Islet precursor cell (in vitro differentiated cells): ENCODE measurements around the gene RORB.
A peak's percentile ranks its signal among the peaks of the same experiment; 100 is the strongest.

Experiments used
- DNase-seq: peaks from one replicate; pipeline ENCODE4 v3.0.0-alpha.2; 2018

Gene RORB

GRCh38 chr9:74496819-74497747 is at the start of gene RORB:
RORB (plus strand) TSS chr9:74497335; CDS start chr9:74497977, 642 bp downstream.
- DNase-seq = peak; percentile 89

GRCh38 chr9:74447451-74448193 is 49.5 kb upstream of the RORB start:
- no peak for DNase-seq

GRCh38 chr9:74449060-74449459 is 48.1 kb upstream of the RORB start:
- no peak for DNase-seq

DNA sequence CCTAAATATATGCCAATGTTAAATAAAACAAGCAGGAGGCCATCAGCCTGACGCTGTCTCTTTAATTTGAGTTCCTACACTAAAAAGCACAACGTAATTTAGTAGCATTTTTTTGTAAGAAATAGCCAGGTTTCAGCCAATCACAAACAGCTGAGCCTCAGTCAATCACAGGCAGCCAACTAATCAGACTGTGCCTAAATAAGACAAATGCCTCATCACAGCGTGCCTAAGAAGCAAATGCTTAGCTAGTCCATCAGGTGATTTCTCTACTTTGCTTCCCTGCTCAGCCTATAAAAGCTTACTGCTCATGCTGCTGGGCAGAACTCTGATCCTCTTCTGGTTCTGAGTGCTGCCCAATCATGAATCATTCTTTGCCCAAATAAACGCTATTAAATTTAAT is 38.3 kb upstream of the RORB start:
- no peak for DNase-seq

- DNase-seq = no peak
Observed at GRCh38 chr9:74463825-74464224, 33.3 kb upstream of the RORB start.

DNA sequence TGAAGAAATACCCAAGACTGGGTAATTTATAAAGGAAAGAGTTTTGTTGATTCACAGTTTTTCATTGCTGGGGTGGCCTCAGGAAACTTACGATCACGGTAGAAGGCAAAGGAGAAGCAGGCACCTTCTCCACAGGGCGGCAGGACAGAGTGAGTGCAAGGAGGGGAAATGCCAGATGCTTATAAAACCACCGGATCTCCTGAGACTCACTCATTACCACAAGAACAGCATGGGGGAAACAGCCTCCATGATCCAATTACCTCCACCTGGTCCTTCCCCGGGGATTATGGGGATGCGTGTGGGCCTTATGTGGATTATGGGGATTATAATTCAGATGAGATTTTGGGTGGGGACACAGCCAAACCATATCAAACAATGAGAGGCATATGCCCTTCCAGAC is 18.5 kb upstream of the RORB start:
- no peak for DNase-seq

DNA sequence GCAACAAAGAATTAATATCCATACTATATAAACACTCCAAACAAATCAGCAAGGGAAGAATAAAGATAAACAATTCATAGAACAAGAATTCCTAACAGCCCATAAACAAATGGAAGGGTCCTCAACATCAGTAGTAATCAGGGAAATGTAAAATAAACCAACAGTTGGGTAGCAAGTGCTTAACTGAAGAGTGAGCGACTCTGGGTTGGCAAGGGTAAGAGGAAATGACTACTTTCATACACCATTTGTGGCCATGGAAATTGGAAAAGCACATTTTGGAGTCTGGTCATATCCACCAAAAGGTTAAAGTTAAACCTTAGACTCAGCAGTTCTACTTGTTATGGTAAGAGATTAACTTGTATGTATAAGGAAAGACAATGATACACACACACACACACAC is 17.4 kb upstream of the RORB start:
- no peak for DNase-seq

- DNase-seq = no peak
Observed at GRCh38 chr9:74487395-74487794, 9.7 kb upstream of the RORB start.

DNA sequence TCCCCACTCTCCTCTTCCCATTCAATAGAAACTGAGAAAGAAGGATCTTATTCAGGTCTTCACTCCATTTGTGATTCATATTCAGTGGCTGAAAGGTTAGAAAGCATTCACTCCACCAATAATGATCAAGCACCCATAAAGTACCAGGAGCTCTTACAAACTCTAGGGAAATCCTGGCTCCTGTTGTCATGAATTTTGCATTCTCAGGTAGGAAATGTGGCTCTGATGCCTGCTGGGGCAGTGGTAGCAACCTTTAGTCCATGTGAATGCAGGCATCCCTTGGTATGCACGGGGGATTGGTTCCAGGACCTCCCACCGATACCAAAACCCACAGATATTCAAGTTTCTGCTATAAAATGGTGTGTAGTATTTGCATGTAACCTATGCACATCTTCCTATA is 3.6 kb upstream of the RORB start:
- DNase-seq = no peak

DNA sequence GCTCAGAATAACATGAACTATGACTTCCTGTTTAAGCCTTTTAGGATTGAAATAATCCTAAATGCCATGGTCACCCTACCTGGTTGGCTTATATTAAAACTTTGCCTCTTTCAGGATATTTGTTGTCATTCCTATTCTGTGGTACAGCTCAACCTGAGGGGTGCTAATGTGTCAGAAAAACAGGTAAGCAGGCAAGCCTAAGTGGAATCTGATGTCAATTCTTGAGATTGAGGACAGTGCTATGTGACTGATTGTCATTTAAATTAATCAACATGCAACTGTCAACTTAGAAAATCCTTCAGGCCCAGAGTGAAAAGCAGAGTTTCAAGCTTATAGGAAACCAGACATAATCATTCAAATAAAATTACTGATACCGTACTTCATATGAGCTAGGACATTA is 2.6 kb upstream of the RORB start:
- DNase-seq = no peak

DNA sequence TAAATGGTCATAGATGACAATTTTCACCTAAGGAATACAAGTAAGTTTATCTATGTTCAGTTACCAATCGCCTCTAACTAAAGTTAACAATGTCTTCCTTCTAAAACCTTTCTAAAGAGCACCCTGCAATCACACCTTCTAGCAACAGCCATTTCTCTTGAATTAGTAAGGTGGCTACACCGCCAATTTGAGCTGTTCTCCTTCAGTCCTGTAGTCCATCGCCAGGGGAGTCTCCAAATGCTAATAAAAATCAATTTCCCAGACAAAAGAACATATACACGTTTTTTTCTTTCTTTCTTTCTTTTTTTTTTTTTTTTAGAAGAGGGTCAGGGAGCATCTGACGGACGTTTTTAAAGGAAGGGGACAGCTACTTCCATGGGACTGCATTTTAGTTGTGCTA is 729 bp upstream of the RORB start:
- no peak for DNase-seq

GRCh38 chr9:74497748-74498620 is 849 bp downstream of the RORB start:
- DNase-seq = peak; percentile 54

DNA sequence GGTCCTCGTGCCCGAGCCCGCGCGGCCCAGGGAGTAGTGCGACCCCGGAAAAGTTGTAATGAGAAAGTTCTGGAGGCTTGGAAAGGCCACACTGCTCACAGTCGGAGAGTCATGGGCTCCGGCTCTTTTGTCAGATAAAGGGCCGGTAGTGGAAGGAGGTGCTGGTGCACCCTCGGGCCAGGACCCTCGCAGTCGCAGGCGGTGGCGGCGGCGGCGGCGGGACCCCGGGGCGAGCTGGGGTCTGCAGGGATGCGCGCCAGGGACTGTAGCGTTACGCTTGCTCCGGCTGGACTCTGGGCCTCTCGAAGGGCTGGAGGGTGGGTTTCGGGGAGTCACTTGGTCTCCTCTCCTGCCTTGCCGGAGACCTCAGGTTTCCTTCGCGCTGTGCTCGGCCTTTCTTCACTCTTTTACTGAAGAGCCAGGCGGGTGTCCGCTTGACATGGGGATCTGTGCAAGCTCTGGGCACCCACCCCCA is 1.5 kb downstream of the RORB start:
- peak; percentile 61 for DNase-seq

DNA sequence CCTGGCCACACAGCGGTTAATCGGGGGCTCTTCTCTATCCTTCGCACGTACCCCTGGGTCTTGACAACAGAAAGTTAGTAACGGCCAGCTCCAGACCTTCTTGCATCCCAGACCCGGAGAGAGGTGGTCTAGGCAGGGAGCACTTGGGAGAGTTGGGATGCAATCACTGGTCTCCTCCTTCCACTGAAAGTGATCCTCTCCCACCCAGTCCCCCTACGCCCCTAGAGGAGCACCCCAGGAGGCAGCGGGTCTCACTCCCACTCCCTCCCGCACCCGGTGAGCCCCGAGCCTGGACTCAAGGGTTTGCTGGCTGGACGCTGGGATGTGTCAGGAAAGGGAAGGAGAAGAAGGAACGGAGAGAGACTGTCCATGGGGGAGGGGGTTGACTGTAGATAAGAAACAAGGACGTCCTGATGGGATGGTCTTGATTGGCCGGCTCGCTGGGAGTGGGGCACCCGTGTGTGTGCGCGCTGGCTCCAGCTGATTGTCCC is 2.0 kb downstream of the RORB start:
- no peak for DNase-seq

DNA sequence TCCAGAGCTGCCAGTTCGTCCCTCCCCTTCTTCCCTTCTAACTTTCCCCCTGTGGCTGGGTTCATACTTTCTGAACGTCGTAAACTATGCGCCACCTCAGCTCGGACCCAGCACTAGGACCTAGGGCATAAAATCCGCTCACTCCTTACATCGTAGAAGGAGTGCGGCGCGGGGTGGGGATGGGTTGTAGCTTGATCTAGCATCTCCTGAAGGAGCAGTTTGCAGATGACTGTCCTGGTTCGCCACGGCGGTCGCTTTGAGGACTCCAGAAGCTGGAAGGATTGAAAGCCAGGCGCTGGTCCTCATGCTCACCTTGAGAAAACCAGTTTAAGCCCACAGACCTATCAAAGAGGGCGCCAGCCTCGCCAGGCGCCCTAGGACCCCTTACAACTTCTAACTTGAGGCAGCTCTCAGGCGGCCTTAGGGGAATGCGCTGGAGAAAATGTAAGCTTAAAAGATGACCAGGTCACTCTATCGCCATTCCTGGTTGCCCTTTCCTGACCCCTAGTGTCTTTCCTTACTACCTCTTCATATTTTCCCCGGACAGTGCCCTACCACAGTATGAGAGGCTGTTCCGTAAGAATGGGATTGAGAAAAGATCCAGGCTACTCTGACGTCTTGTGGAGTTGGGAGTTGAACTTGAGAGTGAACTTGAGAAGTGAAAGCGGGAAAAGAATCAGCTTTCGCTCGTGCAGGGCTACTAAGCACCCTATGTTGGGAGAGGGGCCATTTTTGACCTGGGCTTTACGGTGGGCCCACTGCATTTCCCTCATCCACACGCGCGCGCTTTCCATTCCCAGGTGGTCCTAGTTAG is 2.8 kb downstream of the RORB start:
- DNase-seq = peak; percentile 56

DNA sequence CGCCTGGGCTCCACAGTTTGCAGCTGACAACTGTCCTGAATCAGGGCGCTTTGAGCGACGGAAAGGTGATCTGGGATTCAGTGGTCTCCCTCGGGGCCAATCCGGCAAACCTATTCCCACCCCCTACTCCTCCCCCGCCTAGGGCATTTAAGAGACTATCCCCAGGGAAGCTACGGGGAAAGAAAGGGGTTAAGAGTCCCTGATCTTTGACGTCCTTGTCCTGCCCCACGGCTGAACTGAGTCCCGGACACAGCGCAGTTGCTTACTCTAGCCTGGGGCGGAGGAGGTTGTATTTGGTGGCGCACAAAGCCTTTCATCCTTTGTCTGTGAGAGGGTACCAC is 3.4 kb downstream of the RORB start:
- peak; percentile 53 for DNase-seq

DNA sequence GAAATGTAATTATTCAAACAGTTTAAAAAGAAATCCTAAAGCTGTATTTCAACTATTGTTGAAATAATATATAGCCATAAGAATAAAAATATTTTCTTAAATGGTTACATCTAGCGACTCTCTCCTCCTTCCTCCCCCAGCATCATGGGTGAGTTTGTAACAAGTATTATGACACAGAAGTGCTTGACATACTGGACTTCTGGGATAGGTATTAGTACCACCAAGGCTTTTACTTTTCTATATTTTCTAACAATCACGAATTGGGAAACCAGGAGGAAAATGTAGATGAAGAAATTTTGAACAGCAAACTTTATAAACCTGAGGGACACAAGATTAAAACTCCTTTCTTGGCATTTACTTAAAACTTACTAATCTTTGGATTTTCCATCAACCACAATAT is 4.4 kb downstream of the RORB start:
- DNase-seq = no peak

- no peak for DNase-seq
Observed at GRCh38 chr9:74503219-74503618, 6.1 kb downstream of the RORB start.

- no peak for DNase-seq
Observed at GRCh38 chr9:74503666-74504065, 6.5 kb downstream of the RORB start.

GRCh38 chr9:74511333-74511732 is 14.2 kb downstream of the RORB start:
- DNase-seq = no peak

DNA sequence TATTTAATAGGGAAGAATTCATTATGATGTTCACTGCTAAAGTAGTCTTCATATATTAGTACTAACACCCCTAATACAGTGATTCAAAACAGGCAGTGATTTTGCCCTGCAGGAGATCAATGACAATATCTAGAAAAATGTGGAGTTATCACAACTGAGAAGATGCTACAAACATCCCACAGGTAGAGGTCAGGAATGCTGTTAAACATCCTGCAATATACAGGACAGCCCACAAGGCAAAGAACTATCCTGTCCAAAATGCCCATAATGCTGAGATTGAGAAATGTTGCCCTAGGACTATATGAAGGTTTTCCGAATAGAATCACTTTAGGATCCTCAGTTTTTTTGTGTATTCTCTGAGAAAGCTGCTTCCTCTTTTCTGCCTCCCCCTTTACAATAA is 15.3 kb downstream of the RORB start:
- DNase-seq = no peak

GRCh38 chr9:74513221-74513620 is 16.1 kb downstream of the RORB start:
- DNase-seq = no peak
